H1 (cell line): ENCODE measurements around the gene CROCC. TPM values are rescaled to one million over a fixed set of nuclear protein-coding genes. Genes with fewer than 3 reads are reported as not detected.
A peak's percentile ranks its signal among the peaks of the same experiment; 100 is the strongest.
"Not testable (repeated sequence)": the region's sequence is repeated elsewhere in the genome, so short reads cannot be mapped to it uniquely, and the experiment has no call there.

Source experiments
- CTCF ChIA-PET: fragments of 300-600 bp; sonication (Branson Sonifier 250); formaldehyde crosslinking; loops from one replicate; lab custom pipeline; 2021; ENCODE audit not compliant: partially characterized antibody; lab: Charles Lee
- POLR2A ChIA-PET: fragments of 300-600 bp; sonication (Branson Sonifier 250); formaldehyde crosslinking; loops from one replicate; lab custom pipeline; 2021; ENCODE audit warnings: inconsistent platforms; ENCODE audit not compliant: partially characterized antibody; lab: Charles Lee
- DNase-seq, 2 experiments: peaks; one replicate each; pipeline versions ENCODE4 v3.0.0 to v3.0.0-alpha.2; 2010 to 2022; ENCODE audit warnings: low spot score in 2 of 2, low read depth in 1 of 2, mixed read lengths in 1 of 2
- FAIRE-seq: peaks from 2 replicates; lab custom pipeline; 2011; peaks lifted over from hg19 to GRCh38; lab: Jason Lieb, UNC
- H2AFZ ChIP-seq: 2 replicates; pipeline ENCODE4 v1.8.1; 2012; ENCODE audit warnings: low read length, inconsistent platforms
- H2AK5ac ChIP-seq: 2 replicates; pipeline ENCODE4 v1.6.1; 2013; ENCODE audit warnings: low read depth, low read length
- H2BK120ac ChIP-seq: replicated peaks from 2 replicates; pipeline ENCODE3; 2013; ENCODE audit warnings: low read depth, low read length, inconsistent platforms
- H2BK12ac ChIP-seq: 2 replicates; pipeline ENCODE4 v1.6.1; 2013; ENCODE audit warnings: low read depth, low read length
- H2BK15ac ChIP-seq: 2 replicates; pipeline ENCODE4 v1.6.1; 2013; ENCODE audit warnings: low read length
- H2BK20ac ChIP-seq: 2 replicates; pipeline ENCODE4 v1.6.1; 2013; ENCODE audit warnings: low read length
- H2BK5ac ChIP-seq: 2 replicates; pipeline ENCODE4 v1.6.1; 2013; ENCODE audit warnings: low read depth, low read length
- H3K14ac ChIP-seq: 2 replicates; pipeline ENCODE4 v1.6.1; 2013; ENCODE audit warnings: inconsistent platforms; ENCODE audit not compliant: insufficient read length
- H3K18ac ChIP-seq: 2 replicates; pipeline ENCODE4 v1.6.1; 2013; ENCODE audit warnings: low read length; ENCODE audit errors: extremely low read depth
- H3K23ac ChIP-seq: 2 replicates; pipeline ENCODE4 v1.6.1; 2013; ENCODE audit warnings: inconsistent platforms; ENCODE audit not compliant: insufficient read length
- H3K23me2 ChIP-seq: 2 replicates; pipeline ENCODE4 v1.6.1; 2013; ENCODE audit warnings: low read depth, low read length
- H3K27ac ChIP-seq: 2 replicates; pipeline ENCODE4 v1.6.1; 2011; ENCODE audit warnings: low read depth, low read length, inconsistent platforms
- H3K27me3 ChIP-seq, 4 experiments: replicated peaks in 1 of 4; 1 replicate in 1 of 4; 2 replicates in 3 of 4; pipeline versions ENCODE4 v1.6.1 to v1.8.1; 2011 to 2013; ENCODE audit warnings: low read length in 3 of 4, mild to moderate bottlenecking in 3 of 4, inconsistent platforms in 2 of 4, mixed read lengths in 2 of 4, moderate library complexity in 1 of 4; ENCODE audit not compliant: control insufficient read depth in 3 of 4, insufficient read depth in 3 of 4; ENCODE audit errors: extremely low read depth in 1 of 4
- H3K36me3 ChIP-seq, 4 experiments: 2 replicates each; pipeline versions ENCODE4 v1.6.1 to v1.8.1; 2011 to 2013; ENCODE audit warnings: mild to moderate bottlenecking in 4 of 4, low read length in 3 of 4, moderate library complexity in 2 of 4, control low read depth in 1 of 4, inconsistent platforms in 1 of 4; ENCODE audit not compliant: insufficient read depth in 4 of 4, control insufficient read depth in 2 of 4
- H3K4ac ChIP-seq: replicated peaks from 2 replicates; pipeline ENCODE3; 2013; ENCODE audit warnings: low read length, low read depth, mixed read lengths, inconsistent platforms; ENCODE audit not compliant: insufficient read length
- H3K4me1 ChIP-seq, 4 experiments: replicated peaks in 1 of 4; 1 replicate in 1 of 4; 2 replicates in 3 of 4; pipeline versions ENCODE4 v1.6.1 to v1.8.1; 2011 to 2013; ENCODE audit warnings: low read length in 3 of 4, inconsistent platforms in 2 of 4, mixed read lengths in 1 of 4; ENCODE audit not compliant: insufficient read depth in 4 of 4, control insufficient read depth in 3 of 4
- H3K4me2 ChIP-seq, 2 experiments: 2 replicates each; pipeline versions ENCODE4 v1.6.1 to v1.8.1; 2011 to 2013; ENCODE audit warnings: low read depth in 2 of 2, low read length in 2 of 2, control low read depth in 1 of 2, inconsistent platforms in 1 of 2, mild to moderate bottlenecking in 1 of 2; ENCODE audit not compliant: insufficient read depth in 1 of 2
- H3K4me3 ChIP-seq, 4 experiments: fragments of 200-600, 300-600 bp in 1 of 4; sonication (generic), shearing (Covaris generic), sonication (Bioruptor Twin) in 1 of 4; 2 replicates each; pipeline versions ENCODE4 v1.5.1 to v1.8.1; 2011 to 2016; ENCODE audit warnings: low read length in 4 of 4, low read depth in 3 of 4, control low read depth in 2 of 4, inconsistent platforms in 2 of 4, mild to moderate bottlenecking in 2 of 4, mixed read lengths in 1 of 4, moderate library complexity in 1 of 4; ENCODE audit not compliant: insufficient read depth in 2 of 4; ENCODE audit errors: extremely low read depth in 1 of 4
- H3K56ac ChIP-seq: replicated peaks from 2 replicates; pipeline ENCODE3; 2013; ENCODE audit warnings: low read depth, mild to moderate bottlenecking, mixed read lengths, low read length, inconsistent platforms; ENCODE audit not compliant: insufficient read length
- H3K79me1 ChIP-seq: 2 replicates; pipeline ENCODE4 v1.6.1; 2013; ENCODE audit warnings: low read depth, low read length, control low read depth
- H3K79me2 ChIP-seq, 2 experiments: 2 replicates each; pipeline versions ENCODE4 v1.6.1 to v1.8.1; 2012 to 2013; ENCODE audit warnings: low read length in 2 of 2, mild to moderate bottlenecking in 2 of 2, inconsistent platforms in 1 of 2; ENCODE audit not compliant: insufficient read depth in 2 of 2, control insufficient read depth in 1 of 2
- H3K9ac ChIP-seq, 4 experiments: replicated peaks in 1 of 4; 1 replicate in 1 of 4; 2 replicates in 3 of 4; pipeline versions ENCODE4 v1.6.1 to v1.8.1; 2011 to 2013; ENCODE audit warnings: low read depth in 3 of 4, low read length in 3 of 4, control low read depth in 2 of 4, mild to moderate bottlenecking in 2 of 4, moderate library complexity in 2 of 4, inconsistent platforms in 1 of 4; ENCODE audit errors: extremely low read depth in 1 of 4
- H3K9me3 ChIP-seq, 2 experiments: 2 replicates each; pipeline versions ENCODE4 v1.6.1 to v1.8.1; 2012 to 2013; ENCODE audit warnings: mild to moderate bottlenecking in 2 of 2, moderate library complexity in 2 of 2, control low read depth in 1 of 2, inconsistent platforms in 1 of 2, low read depth in 1 of 2, low read length in 1 of 2, mixed read lengths in 1 of 2; ENCODE audit not compliant: insufficient read depth in 2 of 2
- H4K20me1 ChIP-seq, 2 experiments: replicated peaks in 1 of 2; 2 replicates each; pipeline versions ENCODE3 to v1.8.1; 2011 to 2013; ENCODE audit warnings: inconsistent platforms in 2 of 2, low read length in 2 of 2, mild to moderate bottlenecking in 1 of 2; ENCODE audit not compliant: insufficient read depth in 2 of 2, control insufficient read depth in 1 of 2
- H4K5ac ChIP-seq: 2 replicates; pipeline ENCODE4 v1.6.1; 2013; ENCODE audit warnings: low read length, low read depth, mixed read lengths, inconsistent platforms; ENCODE audit not compliant: insufficient read length
- H4K8ac ChIP-seq: 2 replicates; pipeline ENCODE4 v1.8.0; 2013; ENCODE audit warnings: mild to moderate bottlenecking, moderate library complexity, low read length, inconsistent platforms; ENCODE audit not compliant: insufficient read depth; ENCODE audit errors: extremely low read depth
- H4K91ac ChIP-seq: replicated peaks from 2 replicates; pipeline ENCODE3; 2013; ENCODE audit warnings: low read length, mixed read lengths, inconsistent platforms; ENCODE audit not compliant: insufficient read length
- ASH2L ChIP-seq: fragments of 200-600, 300-600 bp; sonication (generic); IDR thresholded peaks from one replicate; pipeline ENCODE4 v1.7.1; 2017; ENCODE audit warnings: low read length
- EZH2 ChIP-seq: fragments of 200-600 bp; sonication (generic); IDR thresholded peaks from 2 replicates; pipeline ENCODE4 v1.7.1; 2012; ENCODE audit warnings: low read depth, mild to moderate bottlenecking, moderate library complexity, low read length, inconsistent platforms; ENCODE audit not compliant: severe bottlenecking
- RBBP5 ChIP-seq: IDR thresholded peaks from 2 replicates; pipeline ENCODE4 v1.7.1; 2012; ENCODE audit warnings: low read depth, mild to moderate bottlenecking, inconsistent platforms, low read length, moderate library complexity, borderline replicate concordance
- TBP ChIP-seq: IDR thresholded peaks from 2 replicates; pipeline ENCODE4 v1.6.1; 2011; ENCODE audit warnings: low read depth, low read length, improper control_type of control experiment
- WGBS, 2 experiments: shearing (Covaris generic) in 1 of 2; methylation state at CpG; one replicate each; pipeline versions ENCODE4 v1.1.6 to v1.1.7; 2013 to 2015; ENCODE audit warnings: low lambda C conversion rate in 2 of 2, mixed read lengths in 2 of 2, inconsistent platforms in 1 of 2, low coverage in 1 of 2, missing lambda C conversion rate in 1 of 2; ENCODE audit not compliant: insufficient replicate concordance in 2 of 2, insufficient coverage in 1 of 2, insufficient read length in 1 of 2; ENCODE audit errors: extremely low coverage in 1 of 2, missing lambda C conversion rate in 1 of 2; 5-methylcytosine and 5-hydroxymethylcytosine counted together
- polyA plus RNA-seq, 7 experiments: library from polyadenylated mRNA; depleted of rRNA in 3 of 7; stranded (reverse) in 5 of 7; unstranded in 2 of 7; fragments of >200 nt in 5 of 7; fragments of 200-250 nt in 2 of 7; gene quantifications; 1 replicate in 5 of 7; 2 replicates in 1 of 7; 4 replicates in 1 of 7; pipeline versions ENCODE4 v1.2.1 to v1.2.3, GENCODE V29; 2011 to 2013; ENCODE audit warnings: missing spikeins in 2 of 7, mixed read lengths in 2 of 7
- total RNA-seq: library from RNA; stranded (reverse); fragmentation: NEBNext Ultra II Directional; extraction: Animal tissue kit (Norgen Biotek cat#: 25700); gene quantifications from 2 replicates; pipeline ENCODE4 v1.2.1, GENCODE V29; 2021

Gene CROCC
- total and polyA plus RNA-seq, 2 of the 8 experiments (the other 6 are each of a cell fraction or from before 2014, with no cell fraction given), result 12.1 to 39.5 TPM

GRCh38 chr1:16872152-16873075 is 49.3 kb upstream of the CROCC start:
- H3K4me2 ChIP-seq, result peak overlapping the region; percentile 84 to 89
- H2BK20ac ChIP-seq, H2BK12ac ChIP-seq, H3K23ac ChIP-seq, H3K4me1 ChIP-seq, H3K27ac ChIP-seq, POLR2A ChIA-PET, H2AK5ac ChIP-seq, H3K9me3 ChIP-seq, H3K23me2 ChIP-seq, H3K4ac ChIP-seq, H3K79me2 ChIP-seq, H2BK120ac ChIP-seq, H2BK5ac ChIP-seq, H4K8ac ChIP-seq, H4K91ac ChIP-seq, H4K20me1 ChIP-seq, H3K9ac ChIP-seq, H3K56ac ChIP-seq, H3K79me1 ChIP-seq, H2AFZ ChIP-seq, H3K36me3 ChIP-seq, H2BK15ac ChIP-seq, H3K18ac ChIP-seq, H4K5ac ChIP-seq, H3K14ac ChIP-seq: not testable (repeated sequence)
- peaks cover 0 to 16% (median 6%) of the 10 kb centered on the region in 4 experiments; a peak in 6 of 7 replicates for H3K27me3 ChIP-seq
- peak; percentile 90 for FAIRE-seq
- peak; percentile 62 for TF ChIP-seq RBBP5
- peak; percentile 19 for TF ChIP-seq EZH2
- TF ChIP-seq ASH2L, result peak; percentile 19
- peak; percentile 93 for TF ChIP-seq TBP
- 1% methylated on average over 44 of the region's 66 CpGs; no CpG with 5 or more reads in 1 of the 2 experiments for WGBS, 2 experiments
- peak; percentile 92 to 96 for DNase-seq
- CTCF ChIA-PET, result interaction anchor here (0.7 to 1.6 kb wide), 2 partner anchors 114 to 251 kb away, joined by 4 read pairs; no protein-coding TSS in a partner anchor
- peak overlapping the region; percentile 48 to 61 (median 60) for H3K4me3 ChIP-seq
